Measurements from ENCODE around the gene NR6A1. TPM values are rescaled to one million over a fixed set of nuclear protein-coding genes. Genes with fewer than 3 reads are reported as not detected.

Gene NR6A1
- total RNA-seq, 1 experiment from 2014 or later, result 6.7 TPM

DNA sequence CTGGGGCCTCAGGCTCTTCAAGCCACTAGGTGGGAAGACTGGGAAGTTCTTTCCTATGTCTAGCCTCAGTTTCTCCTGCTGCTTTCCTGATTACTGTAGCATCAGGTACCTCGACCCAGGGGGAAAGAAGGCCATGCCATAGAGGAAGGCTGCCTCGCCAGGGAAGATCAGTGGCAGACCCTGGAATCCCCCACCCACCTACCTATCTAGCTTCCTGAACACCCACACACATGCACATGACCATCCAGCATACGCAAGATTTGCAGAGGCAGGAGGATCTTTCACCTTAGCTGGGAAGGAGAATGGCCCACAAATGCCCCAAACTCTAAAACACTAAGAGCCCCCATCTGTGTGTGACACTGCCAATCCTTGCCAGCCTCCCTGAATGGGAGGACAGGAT, 271.9 kb downstream of the NR6A1 start:
- H3K9me3 Mint-ChIP-seq (ENCODE audit: low read depth, unreplicated experiment), result no peaks in the 10 kb centered on the region
- H3K4me1 Mint-ChIP-seq (ENCODE audit: low read depth, unreplicated experiment), result peaks cover 8% of the 10 kb centered on the region
- no peak for DNase-seq
- CTCF ChIA-PET, result no interaction called here
- H3K36me3 Mint-ChIP-seq (ENCODE audit: insufficient read depth, unreplicated experiment), result no peaks in the 10 kb centered on the region
- no peak overlapping the region for H3K27ac Mint-ChIP-seq (ENCODE audit: unreplicated experiment)
- no peak overlapping the region for H3K4me3 Mint-ChIP-seq (ENCODE audit: low read depth, unreplicated experiment)
- intact Hi-C loops (cut with micrococcal nuclease; ENCODE audit: unreplicated experiment), result no loop called here
- no TSS peak for BruUV-seq (replicated peaks)
- H3K27me3 Mint-ChIP-seq (ENCODE audit: unreplicated experiment), result peaks cover 85% of the 10 kb centered on the region
- TF ChIP-seq CTCF (IDR thresholded peaks at IDR 0.05; ENCODE audit: unreplicated experiment), result no peak

- CTCF ChIA-PET, result no interaction called here
- Mint-ChIP-seq H3K4me1 (ENCODE audit: low read depth, unreplicated experiment) (peaks cover 2% of the 10 kb centered on the region), H3K27ac (ENCODE audit: unreplicated experiment) (no peak overlapping the region), H3K4me3 (ENCODE audit: low read depth, unreplicated experiment) (no peak overlapping the region), H3K9me3 (ENCODE audit: low read depth, unreplicated experiment) (no peaks in the 10 kb centered on the region), H3K27me3 (ENCODE audit: unreplicated experiment) (peaks cover 85% of the 10 kb centered on the region), H3K36me3 (ENCODE audit: insufficient read depth, unreplicated experiment) (no peaks in the 10 kb centered on the region)
- intact Hi-C loops (cut with micrococcal nuclease; ENCODE audit: unreplicated experiment), result no loop called here
- no peak for DNase-seq
- no peak for TF ChIP-seq CTCF (IDR thresholded peaks at IDR 0.05; ENCODE audit: unreplicated experiment)
- BruUV-seq (replicated peaks), result no TSS peak
Measured at GRCh38 chr9:124498499-124499146, 272.5 kb downstream of the NR6A1 start.

- DNase-seq, result no peak
- Mint-ChIP-seq H3K36me3 (ENCODE audit: insufficient read depth, unreplicated experiment) (no peaks in the 10 kb centered on the region), H3K9me3 (ENCODE audit: low read depth, unreplicated experiment) (no peaks in the 10 kb centered on the region), H3K4me3 (ENCODE audit: low read depth, unreplicated experiment) (no peak overlapping the region), H3K27ac (ENCODE audit: unreplicated experiment) (no peak overlapping the region), H3K4me1 (ENCODE audit: low read depth, unreplicated experiment) (no peaks in the 10 kb centered on the region), H3K27me3 (ENCODE audit: unreplicated experiment) (peaks cover 81% of the 10 kb centered on the region)
- intact Hi-C loops (cut with micrococcal nuclease; ENCODE audit: unreplicated experiment), result no loop called here
- TF ChIP-seq CTCF (IDR thresholded peaks at IDR 0.05; ENCODE audit: unreplicated experiment), result no peak
- CTCF ChIA-PET, result no interaction called here
- BruUV-seq (replicated peaks), result no TSS peak
Measured at GRCh38 chr9:124498040-124498439, 273.1 kb downstream of the NR6A1 start.

DNA sequence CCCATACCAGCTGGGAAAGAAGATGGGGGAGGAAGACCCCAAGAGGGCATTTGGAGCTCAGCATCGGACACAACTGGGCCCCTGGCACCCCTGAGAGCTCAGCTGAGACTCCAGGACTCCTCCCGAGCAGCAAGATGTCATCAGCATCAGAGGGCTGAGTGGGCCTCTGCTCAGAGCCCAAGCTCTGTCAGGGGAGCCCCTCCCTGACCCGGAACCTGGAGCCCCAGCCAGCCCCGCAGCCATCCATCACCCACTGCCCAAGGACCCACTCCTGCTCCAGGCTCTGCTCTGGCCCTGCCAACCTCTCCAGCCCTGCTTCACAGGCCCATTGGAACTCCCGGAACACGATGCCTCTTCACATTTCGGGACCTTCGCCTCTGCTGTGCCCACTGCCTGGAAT, 273.7 kb downstream of the NR6A1 start:
- CTCF ChIA-PET, result no interaction called here
- H3K4me3 Mint-ChIP-seq (ENCODE audit: low read depth, unreplicated experiment), result no peak overlapping the region

More for the DNA sequence above, 273.7 kb downstream of the NR6A1 start:
- Mint-ChIP-seq H3K27me3 (ENCODE audit: unreplicated experiment) (peaks cover 87% of the 10 kb centered on the region), H3K36me3 (ENCODE audit: insufficient read depth, unreplicated experiment) (peaks cover 1% of the 10 kb centered on the region), H3K4me1 (ENCODE audit: low read depth, unreplicated experiment) (no peaks in the 10 kb centered on the region), H3K9me3 (ENCODE audit: low read depth, unreplicated experiment) (no peaks in the 10 kb centered on the region), H3K27ac (ENCODE audit: unreplicated experiment) (no peak overlapping the region)
- no TSS peak for BruUV-seq (replicated peaks)
- intact Hi-C loops (cut with micrococcal nuclease; ENCODE audit: unreplicated experiment), result no loop called here
- TF ChIP-seq CTCF (IDR thresholded peaks at IDR 0.05; ENCODE audit: unreplicated experiment), result no peak
- no peak for DNase-seq

Data from Calu3 (cell line).